Peyer's patch (tissue), 4 donors: ENCODE measurements around the gene CDK15.

ENCODE experiments used
- CTCF ChIP-seq, 6 experiments: fragments of 450-650 bp in 4 of 6; fragments of 200-600 bp in 2 of 6; sonication (generic) in 1 of 6; IDR thresholded peaks; one replicate each; pipeline ENCODE4 v1.5.1; 2017 to 2019; ENCODE audit warnings: antibody characterized with exemption in 6 of 6, mild to moderate bottlenecking in 3 of 6, moderate library complexity in 1 of 6
- POLR2A ChIP-seq, 2 donors: fragments of 450-650 bp; IDR thresholded peaks; one replicate each; pipeline ENCODE4 v1.5.1; 2017; ENCODE audit warnings: antibody characterized with exemption in 2 of 2, mild to moderate bottlenecking in 2 of 2, moderate library complexity in 2 of 2

GRCh38 chr2:201866643-201867473, 60.5 kb downstream of the CDK15 start:
- TF ChIP-seq CTCF (IDR thresholded peaks at IDR 0.05) (no peak), POLR2A (IDR thresholded peaks at IDR 0.05) (no peak)
